ENCODE measurements around the gene ACOXL.

ACOXL gene

GRCh38 chr2:110861616-110862260 is 129.4 kb downstream of the ACOXL start:
- H3K27ac ChIP-seq, result no peak overlapping the region
- no peak for TF ChIP-seq CTCF (conservative IDR thresholded peaks at IDR 0.05)

DNA sequence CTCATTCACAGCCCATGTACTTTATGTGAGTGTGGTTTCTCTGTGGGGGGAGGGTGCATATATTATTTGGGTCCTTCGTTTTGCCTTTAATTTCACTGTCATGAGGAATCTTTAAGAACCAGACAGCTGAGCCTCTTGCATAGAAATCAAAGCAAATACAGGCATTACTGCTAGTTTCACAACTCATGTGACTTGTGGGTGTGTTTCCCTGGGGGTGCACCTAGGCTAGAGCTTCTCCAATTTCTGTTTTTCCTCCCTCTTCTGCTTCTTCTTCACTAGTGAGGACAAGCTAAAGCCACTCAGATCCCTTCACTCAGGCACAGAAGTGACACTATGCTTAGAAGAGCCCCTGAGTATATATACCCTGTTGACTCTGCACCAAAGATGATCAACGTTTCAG is 131.4 kb downstream of the ACOXL start:
- no peak for TF ChIP-seq CTCF (conservative IDR thresholded peaks at IDR 0.05)
- no peak overlapping the region for H3K27ac ChIP-seq

DNA sequence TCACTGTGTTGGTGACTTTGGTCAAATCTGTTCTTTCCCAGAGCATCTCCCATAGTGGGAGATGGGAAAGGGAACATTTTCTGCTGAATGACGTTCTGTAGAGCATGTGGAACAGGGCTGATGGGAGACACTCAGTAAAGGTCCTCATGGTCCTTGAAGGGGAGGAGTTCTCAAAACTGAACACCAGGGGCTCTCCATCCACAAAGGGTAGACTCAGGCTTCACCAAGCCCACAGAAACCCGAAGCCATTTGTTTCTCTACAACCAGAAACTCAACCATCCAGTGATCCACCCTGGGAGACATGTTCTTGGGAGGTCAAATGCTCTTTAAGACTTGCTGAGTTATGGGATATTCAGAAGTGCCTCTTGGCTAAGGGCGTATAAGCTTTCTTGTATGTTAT is 131.8 kb downstream of the ACOXL start:
- TF ChIP-seq CTCF (conservative IDR thresholded peaks at IDR 0.05), result no peak
- H3K27ac ChIP-seq, result no peak overlapping the region

- no peak overlapping the region for H3K27ac ChIP-seq
- no peak for TF ChIP-seq CTCF (conservative IDR thresholded peaks at IDR 0.05)
Observed at GRCh38 chr2:110864731-110865130, 132.4 kb downstream of the ACOXL start.

DNA sequence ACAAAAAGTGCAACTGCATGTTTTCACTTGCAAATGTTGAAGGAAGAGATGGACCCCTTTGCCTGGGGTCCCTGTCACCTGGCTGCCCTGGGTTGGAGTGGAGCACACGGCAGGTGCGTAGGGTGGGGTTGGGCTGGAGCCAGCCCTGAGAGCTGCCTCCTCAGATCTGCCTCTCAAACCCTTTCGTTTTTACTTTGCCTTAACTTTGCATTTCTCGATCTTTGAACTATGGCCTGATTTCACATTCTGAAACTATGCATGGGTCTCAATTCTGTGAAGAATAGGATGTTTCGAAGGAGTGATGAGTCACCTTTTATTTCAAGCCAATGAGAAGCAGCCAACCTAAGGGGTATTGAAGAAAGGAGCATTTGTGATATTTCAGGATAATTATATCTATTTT is 132.8 kb downstream of the ACOXL start:
- TF ChIP-seq CTCF (conservative IDR thresholded peaks at IDR 0.05), result no peak
- no peak overlapping the region for H3K27ac ChIP-seq

DNA sequence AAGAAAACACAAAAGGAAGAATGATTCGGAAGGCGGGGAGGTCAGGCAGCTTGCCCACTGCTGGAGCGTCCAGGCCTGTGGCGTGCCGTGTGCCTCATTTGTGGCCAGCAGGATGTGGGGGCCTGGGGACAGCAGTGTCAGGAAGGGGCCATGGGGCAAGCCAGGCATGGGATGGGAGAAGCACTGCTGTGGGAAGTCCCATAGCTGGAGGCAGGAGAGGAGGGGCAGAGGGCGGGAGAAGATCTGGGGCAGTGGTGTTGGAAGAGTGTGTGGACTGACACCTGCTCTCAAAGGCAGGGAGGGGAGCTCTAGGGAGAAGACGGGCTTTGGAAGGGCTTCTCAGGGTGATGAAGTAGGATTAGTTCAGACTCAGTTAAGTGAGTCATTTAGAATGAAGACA is 133.7 kb downstream of the ACOXL start:
- H3K27ac ChIP-seq, result no peak overlapping the region
- no peak for TF ChIP-seq CTCF (conservative IDR thresholded peaks at IDR 0.05)

- TF ChIP-seq CTCF (conservative IDR thresholded peaks at IDR 0.05), result no peak
- H3K27ac ChIP-seq, result no peak overlapping the region
Observed at GRCh38 chr2:110866466-110866865, 134.1 kb downstream of the ACOXL start.

Data from VCaP (cell line).